Measurements from ENCODE around the gene TRIM4. TPM values are rescaled to one million over a fixed set of nuclear protein-coding genes. Genes with fewer than 3 reads are reported as not detected.
A peak's percentile ranks its signal among the peaks of the same experiment; 100 is the strongest.
"Not testable (repeated sequence)": the region's sequence is repeated elsewhere in the genome, so short reads cannot be mapped to it uniquely, and the experiment has no call there.

TRIM4 gene, protein sequence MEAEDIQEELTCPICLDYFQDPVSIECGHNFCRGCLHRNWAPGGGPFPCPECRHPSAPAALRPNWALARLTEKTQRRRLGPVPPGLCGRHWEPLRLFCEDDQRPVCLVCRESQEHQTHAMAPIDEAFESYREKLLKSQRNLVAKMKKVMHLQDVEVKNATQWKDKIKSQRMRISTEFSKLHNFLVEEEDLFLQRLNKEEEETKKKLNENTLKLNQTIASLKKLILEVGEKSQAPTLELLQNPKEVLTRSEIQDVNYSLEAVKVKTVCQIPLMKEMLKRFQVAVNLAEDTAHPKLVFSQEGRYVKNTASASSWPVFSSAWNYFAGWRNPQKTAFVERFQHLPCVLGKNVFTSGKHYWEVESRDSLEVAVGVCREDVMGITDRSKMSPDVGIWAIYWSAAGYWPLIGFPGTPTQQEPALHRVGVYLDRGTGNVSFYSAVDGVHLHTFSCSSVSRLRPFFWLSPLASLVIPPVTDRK
- 10 to 100 TPM; 12.6 to 39.2 (median 23.1) TPM for polyA plus RNA-seq (ENCODE audit: low read depth in 6 of 6)

DNA sequence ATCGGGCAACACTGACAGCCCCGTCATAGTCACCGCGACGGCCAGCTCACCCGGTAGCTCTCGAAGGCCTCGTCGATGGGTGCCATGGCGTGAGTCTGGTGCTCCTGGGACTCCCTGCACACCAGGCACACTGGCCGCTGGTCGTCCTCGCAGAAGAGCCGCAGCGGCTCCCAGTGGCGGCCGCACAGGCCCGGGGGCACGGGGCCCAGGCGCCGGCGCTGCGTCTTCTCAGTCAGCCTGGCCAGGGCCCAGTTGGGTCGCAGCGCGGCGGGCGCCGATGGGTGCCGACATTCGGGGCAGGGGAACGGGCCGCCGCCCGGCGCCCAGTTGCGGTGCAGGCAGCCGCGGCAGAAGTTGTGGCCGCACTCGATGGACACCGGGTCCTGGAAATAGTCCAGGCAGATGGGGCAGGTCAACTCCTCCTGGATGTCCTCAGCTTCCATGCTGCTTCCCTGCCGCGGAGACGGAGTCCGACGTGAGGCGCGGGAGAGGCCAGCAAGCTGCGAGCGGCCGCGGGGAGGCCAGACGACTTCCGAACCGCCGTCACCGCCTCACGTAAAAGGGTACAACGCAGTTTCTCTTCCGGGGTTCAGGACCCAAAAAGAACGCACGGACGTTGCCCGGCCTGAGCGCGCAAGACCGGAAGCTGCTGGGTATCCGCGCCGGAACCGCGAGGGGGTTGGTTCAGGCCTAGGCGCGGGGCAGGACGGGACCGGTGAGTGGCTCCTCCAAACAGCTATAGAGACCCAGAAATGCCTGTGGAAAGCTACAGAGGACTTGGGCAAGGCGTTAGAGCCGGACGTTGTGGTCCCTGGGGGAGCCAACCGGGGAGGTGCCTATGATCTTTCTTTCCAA is at the start of gene TRIM4:
TSS of gene TRIM4 (minus strand) at position 572 of the 855 bp plus-strand sequence. CDS start at position 443, 129 bp downstream.
- H3K36me3 Mint-ChIP-seq = peaks cover 0 to 30% of the 10 kb centered on the region in 2 donors
- H3K27me3 Mint-ChIP-seq = peaks cover 0 to 6% (median 4%) of the 10 kb centered on the region in 3 donors
- peaks cover 0 to 3% (median 0%) of the 10 kb centered on the region in 7 donors for H3K9me3 Mint-ChIP-seq
- ATAC-seq (ENCODE audit: low read depth in 2 of 2) = peak; percentile 98
- peak within 1 kb of the TSS; percentile 90 to 99 (median 95) for H3K27ac Mint-ChIP-seq
- peaks cover 40 to 55% (median 51%) of the 10 kb centered on the region in 3 donors for H3K4me1 Mint-ChIP-seq
- DNase-seq = peak; percentile 90
- peak within 1 kb of the TSS; percentile 94 to 99 (median 96) for H3K4me3 Mint-ChIP-seq

DNA sequence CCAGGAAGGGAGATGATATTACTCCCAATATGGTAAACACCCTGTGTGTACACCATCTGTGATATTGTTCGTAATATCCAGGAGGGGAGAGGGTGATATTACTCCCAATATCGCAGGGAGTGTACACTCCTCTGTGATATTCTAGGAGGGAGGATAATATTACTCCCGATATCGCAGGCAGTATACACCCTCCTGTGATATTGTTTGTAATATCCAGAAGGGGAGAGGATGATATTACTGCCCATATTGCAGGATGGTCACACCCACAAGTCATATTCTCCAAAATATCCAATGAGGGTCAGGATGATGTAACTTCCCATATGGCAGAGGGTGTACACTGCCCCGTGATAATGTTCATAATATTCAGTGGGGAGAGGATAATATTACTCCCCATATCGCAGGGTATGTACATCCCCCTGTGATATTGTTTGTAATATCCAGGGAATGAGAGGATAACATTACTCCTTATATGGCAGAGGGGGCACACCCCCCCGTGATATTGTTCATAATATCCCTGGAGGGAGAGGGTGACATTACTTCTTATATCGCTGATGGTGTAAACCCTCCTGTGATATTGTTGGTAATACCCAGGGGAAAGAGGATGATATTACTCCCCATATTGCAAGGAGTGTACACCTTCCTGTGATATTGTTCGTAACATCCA is 39.4 kb upstream of the TRIM4 start:
- H3K9me3 Mint-ChIP-seq = no peaks in the 10 kb centered on the region
- no peaks in the 10 kb centered on the region for H3K4me1 Mint-ChIP-seq
- no peak overlapping the region for H3K4me3 Mint-ChIP-seq
- H3K27me3 Mint-ChIP-seq = peaks cover 70 to 81% (median 79%) of the 10 kb centered on the region in 3 donors
- ATAC-seq (ENCODE audit: low read depth in 2 of 2) = no peak
- no peak for DNase-seq
- H3K36me3 Mint-ChIP-seq = no peaks in the 10 kb centered on the region
- H3K27ac Mint-ChIP-seq = no peak overlapping the region

DNA sequence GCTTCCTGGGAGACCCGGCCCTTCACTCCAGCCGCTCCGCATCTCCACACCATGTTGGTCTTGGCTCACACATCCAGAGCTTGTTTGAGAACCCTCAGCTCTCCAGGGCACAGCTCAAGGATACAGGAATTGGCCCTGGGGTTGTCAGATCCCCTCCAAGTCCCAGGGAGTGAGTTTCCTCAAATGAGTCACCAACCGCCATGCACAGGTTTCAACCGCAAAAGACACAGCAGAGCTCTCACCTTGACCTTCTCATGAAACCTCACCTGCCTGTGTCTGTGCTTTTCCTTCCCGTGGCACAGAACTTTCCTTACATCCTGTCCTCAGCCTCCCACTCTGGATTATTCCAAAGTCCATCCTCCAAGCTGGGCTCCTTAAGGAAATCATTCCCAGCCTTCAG is 35.9 kb upstream of the TRIM4 start:
- ATAC-seq (ENCODE audit: low read depth in 2 of 2) = no peak
- H3K4me1 Mint-ChIP-seq = no peaks in the 10 kb centered on the region
- H3K27me3 Mint-ChIP-seq = peaks cover 48 to 58% (median 49%) of the 10 kb centered on the region in 3 donors
- DNase-seq = no peak
- no peak overlapping the region for H3K27ac Mint-ChIP-seq
- H3K36me3 Mint-ChIP-seq = no peaks in the 10 kb centered on the region
- H3K9me3 Mint-ChIP-seq = peaks cover 0 to 16% (median 4%) of the 10 kb centered on the region in 7 donors
- no peak overlapping the region for H3K4me3 Mint-ChIP-seq

DNA sequence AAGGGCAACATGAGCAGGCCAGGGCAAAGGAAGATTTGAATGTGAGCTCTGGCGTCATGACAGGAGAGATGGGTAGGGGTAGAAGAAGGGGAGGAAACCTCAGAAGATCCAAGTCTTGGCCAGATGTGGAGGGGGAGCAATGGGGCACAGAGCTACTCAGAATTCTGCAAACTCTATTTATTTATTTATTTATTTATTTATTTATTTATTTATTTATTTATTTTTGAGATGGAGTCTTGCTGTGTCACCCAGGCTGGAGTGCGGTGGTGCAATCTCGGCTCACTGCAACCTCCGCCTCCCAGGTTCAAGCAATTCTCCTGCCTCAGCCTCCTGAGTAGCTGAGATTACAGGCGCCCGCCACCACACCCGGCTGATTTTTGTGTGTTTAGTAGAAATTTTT is 35.3 kb upstream of the TRIM4 start:
- not testable (repeated sequence) for H3K36me3 Mint-ChIP-seq; H3K27ac Mint-ChIP-seq; DNase-seq; ATAC-seq (ENCODE audit: low read depth in 2 of 2); H3K4me1 Mint-ChIP-seq
- peaks cover 46 to 52% (median 47%) of the 10 kb centered on the region in 3 donors for H3K27me3 Mint-ChIP-seq
- peak overlapping the region in 1 of 8 donors; percentile 31 for H3K4me3 Mint-ChIP-seq
- peaks cover 0 to 20% (median 7%) of the 10 kb centered on the region in 7 donors for H3K9me3 Mint-ChIP-seq

DNA sequence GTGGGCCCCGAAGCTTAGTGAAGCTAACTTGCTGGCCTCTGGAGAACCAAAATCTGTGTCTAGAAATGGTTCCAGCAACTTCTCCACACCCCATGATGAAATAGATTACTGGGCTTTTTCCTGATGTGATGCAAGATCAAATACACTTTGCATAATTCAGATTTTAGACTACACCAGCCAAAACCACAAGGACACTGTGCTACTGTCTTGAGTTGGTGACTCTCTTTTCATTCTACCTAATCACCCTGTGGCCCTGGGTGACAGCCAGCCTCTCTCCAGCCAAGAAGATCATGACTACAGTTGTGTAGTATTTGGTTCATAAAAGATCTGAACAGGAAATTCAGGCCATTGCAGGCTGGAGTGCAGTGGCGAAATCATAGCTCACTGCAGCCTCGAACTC is 34.3 kb upstream of the TRIM4 start:
- Mint-ChIP-seq H3K9me3 (peaks cover 0 to 23% (median 10%) of the 10 kb centered on the region in 7 donors), H3K4me3 (no peak overlapping the region), H3K36me3 (peaks cover 0 to 7% of the 10 kb centered on the region in 2 donors), H3K27me3 (peaks cover 40 to 50% (median 45%) of the 10 kb centered on the region in 3 donors), H3K27ac (no peak overlapping the region), H3K4me1 (no peaks in the 10 kb centered on the region)
- ATAC-seq (ENCODE audit: low read depth in 2 of 2) (no peak), DNase-seq (no peak)

DNA sequence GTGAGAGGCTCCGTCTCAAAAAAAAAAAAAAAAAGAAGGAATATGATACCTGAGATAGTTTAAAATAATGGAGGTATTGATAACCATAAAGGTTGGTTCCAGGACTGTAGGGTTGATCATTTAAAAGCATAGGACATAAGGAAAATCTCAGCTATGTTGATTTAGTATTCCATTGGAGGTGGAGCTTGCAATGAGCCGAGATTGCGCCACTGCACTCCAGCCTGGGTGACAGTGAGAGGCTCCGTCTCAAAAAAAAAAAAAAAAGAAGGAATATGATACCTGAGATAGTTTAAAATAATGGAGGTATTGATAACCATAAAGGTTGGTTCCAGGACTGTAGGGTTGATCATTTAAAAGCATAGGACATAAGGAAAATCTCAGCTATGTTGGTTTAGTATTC is 33.3 kb upstream of the TRIM4 start:
- DNase-seq; ATAC-seq (ENCODE audit: low read depth in 2 of 2); H3K4me3 Mint-ChIP-seq; H3K36me3 Mint-ChIP-seq; H3K27ac Mint-ChIP-seq; H3K4me1 Mint-ChIP-seq: not testable (repeated sequence)
- peaks cover 0 to 23% (median 10%) of the 10 kb centered on the region in 7 donors for H3K9me3 Mint-ChIP-seq
- H3K27me3 Mint-ChIP-seq = peaks cover 39 to 54% (median 48%) of the 10 kb centered on the region in 3 donors

DNA sequence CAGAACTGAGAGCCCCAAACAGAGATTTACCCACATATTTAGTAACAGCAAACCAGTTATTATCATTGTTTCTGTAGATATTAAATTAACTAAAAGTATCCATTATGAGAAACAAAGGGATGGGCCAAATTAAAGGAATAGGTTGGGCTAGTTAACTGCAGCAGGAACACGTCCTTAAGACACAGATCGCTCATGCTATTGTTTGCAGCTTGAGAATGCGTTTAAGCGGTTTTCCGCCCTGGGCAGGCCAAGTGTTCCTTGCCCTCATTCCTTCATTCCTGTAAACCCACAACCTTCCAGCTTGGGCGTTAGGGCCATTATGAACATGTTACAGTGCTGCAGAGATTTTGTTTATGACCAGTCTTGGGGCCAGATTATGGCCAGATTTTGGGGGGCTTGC is 31.5 kb upstream of the TRIM4 start:
- not testable (repeated sequence) for DNase-seq; H3K4me3 Mint-ChIP-seq; H3K27ac Mint-ChIP-seq; H3K36me3 Mint-ChIP-seq; ATAC-seq (ENCODE audit: low read depth in 2 of 2); H3K4me1 Mint-ChIP-seq
- Mint-ChIP-seq H3K9me3 (peaks cover 0 to 26% (median 10%) of the 10 kb centered on the region in 7 donors), H3K27me3 (peaks cover 38 to 56% (median 53%) of the 10 kb centered on the region in 3 donors)

DNA sequence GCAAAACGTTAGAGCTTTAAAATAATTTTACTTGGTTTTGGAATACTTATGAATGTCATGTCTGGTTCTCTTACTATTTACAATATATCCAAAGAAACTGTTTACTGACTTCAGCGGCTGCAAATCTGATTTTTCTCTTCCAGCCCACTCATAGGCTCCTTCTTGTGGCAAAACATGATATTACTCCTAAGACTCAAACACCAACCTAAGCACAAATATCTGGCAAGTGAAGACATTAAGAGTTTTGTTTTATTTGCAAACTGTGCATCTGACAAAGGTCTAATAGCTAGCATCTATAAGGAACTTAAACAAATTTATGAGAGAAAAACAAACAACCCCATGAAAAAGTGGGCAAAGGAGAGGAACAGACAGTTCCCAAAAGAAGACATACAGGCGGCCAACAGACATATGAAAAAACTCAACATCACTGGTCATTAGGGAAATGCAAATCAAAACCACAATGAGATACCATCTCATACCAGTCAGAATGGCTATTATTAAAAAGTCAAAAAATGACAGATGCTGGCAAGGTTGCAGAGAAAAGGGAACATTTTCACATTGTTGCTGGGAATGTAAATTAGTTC is 30.4 kb upstream of the TRIM4 start:
- H3K4me1 Mint-ChIP-seq = peaks cover 0 to 1% (median 1%) of the 10 kb centered on the region in 3 donors
- DNase-seq (no peak), ATAC-seq (ENCODE audit: low read depth in 2 of 2) (no peak)
- peak overlapping the region in 1 of 6 donors; percentile 28 for H3K27ac Mint-ChIP-seq
- H3K36me3 Mint-ChIP-seq = peaks cover 0 to 7% of the 10 kb centered on the region in 2 donors
- H3K27me3 Mint-ChIP-seq = peaks cover 29 to 45% (median 45%) of the 10 kb centered on the region in 3 donors
- peaks cover 0 to 27% (median 11%) of the 10 kb centered on the region in 7 donors for H3K9me3 Mint-ChIP-seq
- no peak overlapping the region for H3K4me3 Mint-ChIP-seq

DNA sequence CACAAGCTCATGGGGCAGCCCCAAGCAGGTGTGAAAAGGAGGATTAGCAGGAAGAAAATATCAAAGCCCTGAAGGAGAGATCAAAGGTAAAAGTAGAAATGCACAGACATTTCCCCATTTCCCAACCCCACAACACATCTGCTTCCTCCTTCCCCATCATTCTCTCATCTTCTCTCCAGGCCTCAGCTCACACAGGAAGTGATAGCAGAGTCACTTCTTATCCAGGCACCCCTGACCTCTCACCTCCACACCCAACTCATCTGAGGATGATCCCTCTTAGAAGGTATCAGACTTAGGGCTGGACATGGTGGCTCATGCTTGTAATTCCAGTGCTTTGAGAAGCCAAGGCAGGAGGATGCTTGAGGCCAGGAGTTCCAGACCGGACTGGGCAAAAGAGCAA is 28.3 kb upstream of the TRIM4 start:
- H3K27me3 Mint-ChIP-seq = peaks cover 23 to 42% (median 37%) of the 10 kb centered on the region in 3 donors

DNA sequence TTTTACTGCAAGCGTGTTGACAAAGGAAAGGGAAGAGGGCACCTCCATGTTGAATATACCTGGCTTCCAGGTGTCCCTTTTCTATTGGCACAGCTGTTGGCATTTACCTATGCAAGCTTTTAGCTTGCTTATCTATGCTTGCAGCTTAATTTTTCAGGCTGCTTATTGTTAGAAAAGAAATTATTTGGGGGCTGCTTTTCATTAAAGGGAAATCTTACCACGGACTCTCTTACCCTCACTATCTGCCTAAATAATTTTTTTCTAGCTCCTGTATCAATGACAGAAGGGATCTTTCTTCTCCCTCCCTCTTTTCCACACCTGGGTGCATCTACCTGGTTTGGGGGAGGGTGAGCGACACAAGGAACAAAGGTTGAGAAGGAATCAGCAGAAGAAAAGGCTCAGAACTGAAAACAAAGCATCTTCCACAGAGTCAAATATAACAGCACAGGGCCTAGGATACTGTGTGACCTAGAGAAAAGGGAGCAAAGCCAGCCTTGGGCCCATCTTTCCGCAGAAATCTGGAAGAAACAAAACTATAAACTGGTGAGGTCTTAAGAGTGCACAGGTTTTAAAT is 25.3 kb upstream of the TRIM4 start:
- H3K9me3 Mint-ChIP-seq = peaks cover 0 to 14% (median 2%) of the 10 kb centered on the region in 7 donors
- H3K27me3 Mint-ChIP-seq = peaks cover 28 to 63% (median 57%) of the 10 kb centered on the region in 3 donors
- peaks cover 6 to 14% (median 14%) of the 10 kb centered on the region in 3 donors for H3K4me1 Mint-ChIP-seq
- peaks cover 0 to 2% of the 10 kb centered on the region in 2 donors for H3K36me3 Mint-ChIP-seq
- ATAC-seq (ENCODE audit: low read depth in 2 of 2) (no peak), DNase-seq (no peak)
- H3K27ac Mint-ChIP-seq = peak overlapping the region in 1 of 6 donors; percentile 0
- peak overlapping the region in 6 of 8 donors; percentile 3 to 81 (median 65) for H3K4me3 Mint-ChIP-seq

More for the DNA sequence above, 28.3 kb upstream of the TRIM4 start:
- Mint-ChIP-seq H3K9me3 (peaks cover 0 to 35% (median 14%) of the 10 kb centered on the region in 7 donors), H3K4me3 (no peak overlapping the region), H3K36me3 (peaks cover 0 to 7% of the 10 kb centered on the region in 2 donors), H3K27ac (no peak overlapping the region), H3K4me1 (peaks cover 6 to 14% (median 14%) of the 10 kb centered on the region in 3 donors)
- DNase-seq (no peak), ATAC-seq (ENCODE audit: low read depth in 2 of 2) (no peak)

DNA sequence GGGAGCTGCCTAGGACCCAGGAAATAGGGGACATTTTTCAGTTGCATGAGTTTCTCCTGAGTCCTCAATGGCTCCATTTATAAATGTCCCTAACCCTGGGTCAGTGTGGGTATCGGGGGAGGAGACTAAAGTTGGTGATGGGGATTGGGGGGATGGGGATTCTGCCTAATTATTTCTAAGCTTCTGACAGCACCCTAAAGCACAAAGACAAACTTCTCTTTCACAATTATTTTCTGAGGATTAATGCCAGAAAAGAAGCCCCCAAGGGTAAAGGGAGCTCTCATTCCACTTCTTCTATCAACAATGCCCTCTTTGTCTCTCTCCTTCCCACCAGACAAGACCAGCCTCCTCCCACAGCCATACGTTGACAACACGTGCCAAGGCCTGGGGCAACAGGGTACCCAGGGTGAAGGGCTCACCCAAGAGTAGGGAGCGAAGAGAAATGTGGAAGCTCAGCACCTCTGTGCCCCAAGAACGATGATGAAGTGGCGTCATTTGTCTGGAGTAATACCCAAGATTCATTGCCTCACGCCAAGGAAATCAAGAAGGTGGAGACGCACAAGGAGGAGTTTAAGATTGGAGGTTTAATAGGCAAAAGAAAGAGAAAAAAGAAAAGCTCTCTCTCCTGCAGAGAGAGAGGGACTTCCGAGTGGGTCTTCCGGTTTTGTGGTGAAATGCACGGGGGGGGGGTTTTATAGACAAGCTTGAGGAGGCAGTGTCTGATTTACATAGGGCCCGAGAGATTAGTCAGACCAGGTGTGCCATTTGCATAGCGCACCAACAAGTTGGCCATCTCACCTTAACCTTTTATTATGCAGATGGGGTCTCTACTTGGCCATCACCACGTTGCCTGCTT is 24.5 kb upstream of the TRIM4 start:
- peak overlapping the region in 3 of 6 donors; percentile 0 to 28 (median 25) for H3K27ac Mint-ChIP-seq
- ATAC-seq (ENCODE audit: low read depth in 2 of 2) = peak; percentile 55 to 64

More for the DNA sequence above, 24.5 kb upstream of the TRIM4 start:
- Mint-ChIP-seq H3K4me1 (peaks cover 6 to 14% (median 14%) of the 10 kb centered on the region in 3 donors), H3K9me3 (peaks cover 4 to 18% (median 7%) of the 10 kb centered on the region in 7 donors), H3K27me3 (peaks cover 30 to 64% (median 58%) of the 10 kb centered on the region in 3 donors), H3K4me3 (peak overlapping the region; percentile 49 to 89 (median 68)), H3K36me3 (peaks cover 0 to 7% of the 10 kb centered on the region in 2 donors)
- peak; percentile 3 for DNase-seq
